ENCODE measurements around the gene MOB3A.

MOB3A gene

GRCh38 chr19:2100719-2101061, 4.6 kb upstream of the MOB3A start:
- Histone ChIP-seq H3K9me3 (ENCODE audit: control insufficient read depth, insufficient read depth, low read length) (peaks cover 2% of the 10 kb centered on the region; the same call in 1 of the 2 replicates), H3K79me2 (ENCODE audit: control insufficient read depth, low read length) (peaks cover 23% of the 10 kb centered on the region), H3K27me3 (ENCODE audit: control insufficient read depth, low read length) (no peaks in the 10 kb centered on the region), H3K9me2 (replicated peaks; ENCODE audit: control insufficient read depth, low read length) (no peaks in the 10 kb centered on the region), H3K36me3 (ENCODE audit: control insufficient read depth, low read length) (peaks cover 44% of the 10 kb centered on the region), H3K4me2 (ENCODE audit: low read length) (no peak overlapping the region), H3F3A (ENCODE audit: control insufficient read depth, insufficient read depth) (no peaks in the 10 kb centered on the region), H3K4me3 (ENCODE audit: low read length) (no peak overlapping the region), H3K4me1 (ENCODE audit: control insufficient read depth, low read length) (peaks cover 14% of the 10 kb centered on the region), H4K20me1 (ENCODE audit: control insufficient read depth, insufficient read depth, low read depth, low read length) (no peaks in the 10 kb centered on the region), H3K27ac (ENCODE audit: low read depth, low read length) (no peak overlapping the region)
- TF ChIP-seq EZH2phosphoT487 (IDR thresholded peaks at IDR 0.05; ENCODE audit: borderline replicate concordance, low read length) (no peak), CTCF (IDR thresholded peaks at IDR 0.05; ENCODE audit: low read depth, low read length, poor library complexity, severe bottlenecking) (no peak)

GRCh38 chr19:2099937-2100718, 4.0 kb upstream of the MOB3A start:
- Histone ChIP-seq H3K36me3 (ENCODE audit: control insufficient read depth, low read length) (peaks cover 46% of the 10 kb centered on the region), H3K79me2 (ENCODE audit: control insufficient read depth, low read length) (peaks cover 28% of the 10 kb centered on the region), H3K9me3 (ENCODE audit: control insufficient read depth, insufficient read depth, low read length) (no peaks in the 10 kb centered on the region), H3K27me3 (ENCODE audit: control insufficient read depth, low read length) (no peaks in the 10 kb centered on the region), H3F3A (ENCODE audit: control insufficient read depth, insufficient read depth) (no peaks in the 10 kb centered on the region; the same call in 1 of the 2 replicates), H3K4me1 (ENCODE audit: control insufficient read depth, low read length) (peaks cover 14% of the 10 kb centered on the region), H3K27ac (ENCODE audit: low read depth, low read length) (no peak overlapping the region), H3K4me3 (ENCODE audit: low read length) (no peak overlapping the region), H4K20me1 (ENCODE audit: control insufficient read depth, insufficient read depth, low read depth, low read length) (no peaks in the 10 kb centered on the region), H3K4me2 (ENCODE audit: low read length) (no peak overlapping the region), H3K9me2 (replicated peaks; ENCODE audit: control insufficient read depth, low read length) (no peaks in the 10 kb centered on the region)
- TF ChIP-seq CTCF (IDR thresholded peaks at IDR 0.05; ENCODE audit: low read depth, low read length, poor library complexity, severe bottlenecking) = no peak
- no peak for TF ChIP-seq EZH2phosphoT487 (IDR thresholded peaks at IDR 0.05; ENCODE audit: borderline replicate concordance, low read length)

- Histone ChIP-seq H3K27ac (ENCODE audit: low read depth, low read length) (no peak overlapping the region), H3F3A (ENCODE audit: control insufficient read depth, insufficient read depth) (peaks cover 2% of the 10 kb centered on the region; the same call in 1 of the 2 replicates), H3K9me3 (ENCODE audit: control insufficient read depth, insufficient read depth, low read length) (no peaks in the 10 kb centered on the region), H4K20me1 (ENCODE audit: control insufficient read depth, insufficient read depth, low read depth, low read length) (no peaks in the 10 kb centered on the region), H3K4me1 (ENCODE audit: control insufficient read depth, low read length) (peaks cover 14% of the 10 kb centered on the region), H3K27me3 (ENCODE audit: control insufficient read depth, low read length) (no peaks in the 10 kb centered on the region), H3K4me2 (ENCODE audit: low read length) (no peak overlapping the region), H3K36me3 (ENCODE audit: control insufficient read depth, low read length) (peaks cover 50% of the 10 kb centered on the region), H3K4me3 (ENCODE audit: low read length) (no peak overlapping the region), H3K79me2 (ENCODE audit: control insufficient read depth, low read length) (peaks cover 30% of the 10 kb centered on the region), H3K9me2 (replicated peaks; ENCODE audit: control insufficient read depth, low read length) (no peaks in the 10 kb centered on the region)
- TF ChIP-seq EZH2phosphoT487 (IDR thresholded peaks at IDR 0.05; ENCODE audit: borderline replicate concordance, low read length) (no peak), CTCF (IDR thresholded peaks at IDR 0.05; ENCODE audit: low read depth, low read length, poor library complexity, severe bottlenecking) (no peak)
Observed at GRCh38 chr19:2099054-2099501, 3.0 kb upstream of the MOB3A start.
